NT2/D1 (cell line): ENCODE results near the gene TTK.

Source experiments
- SUZ12 ChIP-seq: IDR thresholded peaks from 2 replicates; pipeline ENCODE4 v1.6.1; 2011; ENCODE audit not compliant: insufficient read length, insufficient read depth; ENCODE audit errors: extremely low read depth
- YY1 ChIP-seq: IDR thresholded peaks from 2 replicates; pipeline ENCODE4 v1.6.1; 2011; ENCODE audit not compliant: insufficient read length, insufficient read depth
- ZNF274 ChIP-seq: IDR thresholded peaks from 2 replicates; pipeline ENCODE4 v1.6.1; 2011; ENCODE audit warnings: mild to moderate bottlenecking, low read depth, low read length

GRCh38 chr6:80028589-80028988 lies 24.1 kb downstream of the TTK start:
- TF ChIP-seq YY1: no peak
- no peak for TF ChIP-seq SUZ12
- no peak for TF ChIP-seq ZNF274
